Activated CD4-positive, alpha-beta T cell treated with anti-CD3 and anti-CD28 coated beads for 24 hours (primary cell): ENCODE measurements around the gene ABTB1.
"Not testable (repeated sequence)": the region's sequence is repeated elsewhere in the genome, so short reads cannot be mapped to it uniquely, and the experiment has no call there.

Experiments used
- DNase-seq, 2 donors: peaks; one replicate each; pipeline ENCODE4 v3.0.0-alpha.2; 2020; ENCODE audit warnings: low read depth in 2 of 2

ABTB1 gene

DNA sequence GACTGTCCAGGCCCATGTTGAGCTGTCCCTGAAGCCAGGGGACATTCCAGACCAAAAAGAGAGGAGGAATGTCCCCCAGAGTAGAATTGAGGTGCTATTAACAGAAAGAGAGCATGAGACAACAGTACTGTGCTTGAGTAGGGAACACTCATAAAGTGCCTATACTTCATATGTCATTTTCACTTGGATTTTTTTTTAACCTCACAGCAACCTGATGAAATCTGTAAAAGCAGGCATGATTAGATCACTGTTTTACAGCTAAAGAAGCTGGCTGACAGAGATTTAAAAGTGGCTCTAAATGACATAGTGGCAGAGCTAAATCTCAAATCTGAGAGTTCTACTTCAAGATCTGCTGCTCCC lies 24.9 kb upstream of the ABTB1 start:
- no peak for DNase-seq

GRCh38 chr3:127650236-127650635 lies 22.5 kb upstream of the ABTB1 start:
- no peak for DNase-seq

DNA sequence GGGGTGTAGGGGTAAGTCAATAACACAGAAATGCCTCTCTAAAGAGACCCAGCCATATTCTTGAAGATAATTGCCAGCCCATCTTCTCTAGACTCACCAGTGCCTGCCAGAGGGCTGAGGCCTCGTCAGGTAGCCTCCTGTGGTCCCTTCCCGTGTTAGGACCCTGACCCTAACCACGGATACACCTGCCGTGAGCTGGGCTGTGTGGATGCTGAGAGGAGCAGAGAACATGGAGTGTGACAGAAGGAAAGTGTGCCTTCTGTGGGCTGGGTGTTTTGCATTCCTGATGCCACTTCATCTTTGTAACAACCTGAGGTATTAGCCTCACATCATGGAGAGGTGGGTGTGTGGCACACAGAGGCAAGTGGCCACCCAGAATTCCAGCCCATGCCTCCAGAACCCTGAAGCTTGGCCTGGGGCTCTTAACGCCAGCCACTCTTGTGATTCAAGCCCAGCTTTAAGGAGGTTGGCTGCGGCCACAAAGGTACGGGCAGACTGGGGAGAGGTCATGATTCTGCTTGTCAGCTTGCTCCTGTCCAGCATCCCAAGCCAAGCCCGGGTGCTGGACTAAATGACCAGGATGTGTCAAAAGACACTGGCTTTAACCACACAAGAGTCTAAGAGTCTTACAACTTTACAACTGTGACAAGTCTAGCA lies 21.1 kb upstream of the ABTB1 start:
- DNase-seq: no peak

GRCh38 chr3:127652246-127652995 lies 20.3 kb upstream of the ABTB1 start:
- DNase-seq: no peak

- DNase-seq: no peak
Observed at GRCh38 chr3:127654374-127654773, 18.4 kb upstream of the ABTB1 start.

- DNase-seq: not testable (repeated sequence)
Observed at GRCh38 chr3:127654993-127655392, 17.8 kb upstream of the ABTB1 start.

GRCh38 chr3:127655641-127656040 lies 17.1 kb upstream of the ABTB1 start:
- DNase-seq: no peak

GRCh38 chr3:127656906-127657305 lies 15.8 kb upstream of the ABTB1 start:
- no peak for DNase-seq

DNA sequence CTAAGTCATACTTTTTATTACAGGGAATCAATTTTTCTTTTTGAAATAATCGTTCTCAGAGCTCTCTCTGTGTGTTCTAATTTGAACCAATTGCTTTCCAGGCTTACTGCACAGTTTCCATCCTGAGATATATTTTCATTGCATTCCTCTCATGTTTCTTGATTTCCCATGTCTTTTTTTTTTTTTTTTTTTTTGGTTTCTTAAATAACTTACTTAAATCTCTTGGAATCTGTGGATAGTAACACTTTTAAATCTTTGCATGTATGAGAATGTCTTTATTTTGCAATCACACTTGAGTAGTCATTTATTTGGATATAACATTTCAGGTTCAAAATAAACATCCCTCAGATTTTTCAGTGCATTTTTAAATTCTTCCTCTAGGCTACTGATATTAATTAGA lies 14.5 kb upstream of the ABTB1 start:
- DNase-seq: no peak

DNA sequence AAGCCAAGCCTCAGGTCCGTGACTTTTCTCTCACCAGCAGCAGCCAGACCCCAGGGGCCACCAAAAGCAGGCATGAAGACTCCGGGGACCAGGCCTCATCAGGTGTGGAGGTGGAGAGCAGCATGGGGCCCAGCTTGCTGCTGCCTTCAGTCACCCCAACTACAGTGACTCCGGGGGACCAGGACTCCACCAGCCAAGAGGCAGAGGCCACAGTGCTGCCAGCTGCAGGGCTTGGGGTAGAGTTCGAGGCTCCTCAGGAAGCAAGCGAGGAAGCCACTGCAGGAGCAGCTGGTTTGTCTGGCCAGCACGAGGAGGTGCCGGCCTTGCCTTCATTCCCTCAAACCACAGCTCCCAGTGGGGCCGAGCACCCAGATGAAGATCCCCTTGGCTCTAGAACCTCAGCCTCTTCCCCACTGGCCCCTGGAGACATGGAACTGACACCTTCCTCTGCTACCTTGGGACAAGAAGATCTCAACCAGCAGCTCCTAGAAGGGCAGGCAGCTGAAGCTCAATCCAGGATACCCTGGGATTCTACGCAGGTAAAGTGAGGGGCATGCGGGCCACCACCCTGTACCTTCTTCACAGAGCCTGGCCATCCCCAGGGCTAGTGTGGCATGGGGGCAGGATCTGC lies 12.0 kb upstream of the ABTB1 start:
- DNase-seq: no peak

- DNase-seq: no peak
Observed at GRCh38 chr3:127661600-127661999, 11.2 kb upstream of the ABTB1 start.

DNA sequence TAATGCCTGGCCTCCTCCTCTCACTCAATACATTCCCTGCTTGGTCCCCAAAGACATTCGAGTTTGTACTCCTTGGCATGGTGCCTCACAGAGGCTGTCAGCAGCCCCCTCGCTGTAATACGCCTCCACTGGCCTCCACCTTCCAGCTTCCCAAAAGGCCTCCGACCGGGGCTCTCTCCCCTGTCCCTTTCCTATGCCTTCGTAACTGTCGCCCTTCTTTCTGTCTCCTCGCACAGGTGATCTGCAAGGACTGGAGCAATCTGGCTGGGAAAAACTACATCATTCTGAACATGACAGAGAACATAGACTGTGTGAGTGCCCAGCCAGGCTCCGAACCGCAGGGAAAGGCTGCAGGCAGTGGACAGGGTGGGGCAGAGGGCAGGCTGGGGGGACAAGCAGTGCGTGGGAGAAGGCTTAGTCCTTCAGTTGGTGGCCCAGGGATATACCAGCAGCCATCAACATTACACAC lies 10.7 kb upstream of the ABTB1 start:
- no peak for DNase-seq

GRCh38 chr3:127663151-127663550 lies 9.6 kb upstream of the ABTB1 start:
- no peak for DNase-seq

GRCh38 chr3:127665165-127665564 lies 7.6 kb upstream of the ABTB1 start:
- DNase-seq: no peak

DNA sequence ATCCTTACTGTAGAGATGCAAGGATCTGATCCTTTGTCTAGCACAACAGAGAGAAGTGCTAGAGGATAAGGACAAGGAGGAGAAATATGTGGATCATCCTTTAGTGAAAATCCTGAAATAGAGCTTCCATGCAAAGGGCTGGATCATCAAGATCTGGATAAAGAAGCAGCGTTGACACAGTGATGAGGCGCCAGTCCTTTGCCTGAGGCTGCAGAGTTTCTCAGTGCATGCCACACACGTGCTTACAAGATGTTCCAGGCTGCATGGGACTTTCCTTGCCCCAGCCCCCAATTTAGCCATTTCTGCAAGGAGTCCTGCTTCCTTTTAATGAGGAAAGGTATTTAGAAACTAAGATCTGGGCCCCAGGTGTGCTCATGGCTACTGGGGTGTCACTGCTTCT lies 7.2 kb upstream of the ABTB1 start:
- no peak for DNase-seq

DNA sequence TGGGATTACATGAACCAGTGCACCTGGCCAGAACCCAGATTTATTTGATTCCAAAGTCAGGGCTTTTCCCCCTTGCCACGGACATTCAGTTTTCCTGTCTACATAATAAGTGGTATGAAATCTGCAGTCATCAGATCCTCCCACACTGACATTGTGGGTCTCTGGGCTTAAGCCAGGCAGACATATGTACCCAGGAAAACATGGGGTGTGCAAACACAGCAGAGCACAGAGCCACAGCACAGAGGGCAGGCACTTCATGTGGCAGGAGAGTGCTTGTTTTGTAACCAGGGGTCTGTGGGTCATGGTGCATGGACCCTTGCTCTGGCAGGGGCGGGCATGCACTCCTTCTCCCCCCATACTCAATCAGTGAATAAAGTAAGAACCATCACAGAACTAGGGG lies 6.1 kb upstream of the ABTB1 start:
- no peak for DNase-seq

GRCh38 chr3:127667119-127667681 lies 5.6 kb upstream of the ABTB1 start:
- no peak for DNase-seq

- DNase-seq: no peak
Observed at GRCh38 chr3:127668906-127669305, 3.8 kb upstream of the ABTB1 start.

DNA sequence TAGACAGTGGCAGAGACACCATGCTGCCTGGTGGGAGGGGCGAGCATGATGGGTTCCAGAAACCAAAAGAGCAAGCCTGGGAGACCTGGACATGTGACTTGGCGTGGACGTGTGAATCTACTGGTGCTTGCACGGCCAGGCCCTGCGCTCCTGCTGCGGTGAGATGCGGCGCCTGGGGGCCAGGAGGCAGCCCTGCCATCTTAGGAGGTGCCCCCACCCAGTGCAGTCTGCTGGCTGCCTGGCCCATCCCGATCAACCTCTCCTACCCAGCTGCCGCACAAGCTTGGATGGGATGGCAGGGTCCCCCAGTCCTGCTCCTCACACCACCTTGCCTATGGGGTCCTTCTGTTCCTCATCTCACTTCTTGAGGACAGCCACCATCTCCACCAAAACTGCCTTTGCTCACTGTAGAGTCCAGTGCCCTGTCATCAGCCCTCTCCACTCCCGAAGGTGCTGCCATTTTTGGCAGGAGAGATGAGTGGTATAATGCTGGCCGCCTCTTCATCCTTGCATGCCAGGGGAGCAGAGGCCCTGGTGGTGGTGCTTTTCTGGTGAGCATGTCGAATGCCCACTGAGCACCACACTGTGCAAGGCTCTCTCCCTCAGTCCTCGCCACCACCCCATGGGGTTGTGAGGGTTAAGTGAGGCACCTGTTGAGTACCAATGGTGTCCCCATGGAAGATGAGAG lies 3.1 kb upstream of the ABTB1 start:
- DNase-seq: no peak

DNA sequence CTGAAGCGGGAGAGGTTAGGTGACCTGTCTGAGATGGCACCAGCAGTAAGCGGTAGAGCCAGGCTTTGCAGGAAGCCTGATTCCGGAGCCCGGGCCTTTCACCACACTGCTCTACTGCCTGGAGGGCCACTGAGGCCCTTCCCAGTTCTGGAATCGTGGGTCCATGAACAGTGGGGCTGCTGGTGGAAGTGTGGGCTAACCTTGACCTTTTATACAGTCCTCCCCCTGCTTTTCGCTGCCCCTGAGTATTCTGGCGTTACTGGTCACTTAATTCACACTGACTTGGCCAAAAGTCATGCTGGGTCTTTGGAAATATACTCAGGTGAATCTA lies 2.6 kb upstream of the ABTB1 start:
- no peak for DNase-seq

DNA sequence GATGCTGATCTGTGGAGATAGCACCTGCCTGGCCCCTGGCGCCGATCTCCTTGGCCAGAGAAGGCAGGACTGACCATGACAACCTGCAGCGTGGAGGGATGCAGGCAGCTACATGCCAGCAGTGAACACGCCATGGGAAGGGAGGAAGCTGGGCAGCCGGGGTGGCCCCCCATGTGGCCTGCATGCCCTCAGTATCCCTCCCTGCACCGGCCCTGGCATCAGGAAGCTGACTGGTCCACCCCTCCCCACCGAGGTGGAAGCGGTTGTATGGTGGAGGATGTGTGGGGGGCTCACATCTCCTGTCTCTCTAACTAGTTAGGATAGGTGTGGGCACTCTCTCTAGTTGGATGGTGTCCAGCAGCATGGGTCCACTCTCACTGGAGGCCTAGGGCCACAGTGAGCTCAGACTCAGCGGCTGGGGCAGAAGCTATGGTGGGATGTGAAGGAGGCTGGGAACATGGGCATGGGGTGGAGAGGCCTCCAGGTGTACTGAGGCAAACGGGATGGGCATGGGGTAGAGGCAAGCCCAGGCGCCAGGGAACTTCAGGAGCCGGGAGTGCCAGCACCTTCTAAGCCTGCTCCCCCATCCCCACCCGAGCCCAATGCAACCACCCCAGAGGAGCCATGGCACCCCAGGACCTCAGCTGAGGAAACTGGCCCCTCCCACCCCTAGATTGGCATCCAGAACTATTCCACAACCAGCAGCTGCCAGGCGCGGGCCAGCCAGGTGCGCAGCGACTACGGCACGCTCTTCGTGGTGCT lies 1.8 kb upstream of the ABTB1 start:
- DNase-seq: no peak
